Neural progenitor cell (in vitro differentiated cells): ENCODE data around the gene AFF2.

ENCODE experiments used
- EZH2 ChIP-seq: fragments of 200-600 bp; sonication (generic); IDR thresholded peaks from 2 replicates; pipeline ENCODE4 v1.6.1; 2017; ENCODE audit warnings: antibody characterized with exemption, mild to moderate bottlenecking, moderate library complexity
- EZH2phosphoT487 ChIP-seq: fragments of 200-600 bp; sonication (generic); IDR thresholded peaks from 2 replicates; pipeline ENCODE4 v1.6.1; 2017; ENCODE audit warnings: antibody characterized with exemption
- TF ChIP-seq, protein P1 (sequence below): fragments of 200-600 bp; sonication (generic); IDR thresholded peaks from 2 replicates; pipeline ENCODE4 v1.5.1; 2017; ENCODE audit warnings: antibody characterized with exemption, mild to moderate bottlenecking

DNA sequence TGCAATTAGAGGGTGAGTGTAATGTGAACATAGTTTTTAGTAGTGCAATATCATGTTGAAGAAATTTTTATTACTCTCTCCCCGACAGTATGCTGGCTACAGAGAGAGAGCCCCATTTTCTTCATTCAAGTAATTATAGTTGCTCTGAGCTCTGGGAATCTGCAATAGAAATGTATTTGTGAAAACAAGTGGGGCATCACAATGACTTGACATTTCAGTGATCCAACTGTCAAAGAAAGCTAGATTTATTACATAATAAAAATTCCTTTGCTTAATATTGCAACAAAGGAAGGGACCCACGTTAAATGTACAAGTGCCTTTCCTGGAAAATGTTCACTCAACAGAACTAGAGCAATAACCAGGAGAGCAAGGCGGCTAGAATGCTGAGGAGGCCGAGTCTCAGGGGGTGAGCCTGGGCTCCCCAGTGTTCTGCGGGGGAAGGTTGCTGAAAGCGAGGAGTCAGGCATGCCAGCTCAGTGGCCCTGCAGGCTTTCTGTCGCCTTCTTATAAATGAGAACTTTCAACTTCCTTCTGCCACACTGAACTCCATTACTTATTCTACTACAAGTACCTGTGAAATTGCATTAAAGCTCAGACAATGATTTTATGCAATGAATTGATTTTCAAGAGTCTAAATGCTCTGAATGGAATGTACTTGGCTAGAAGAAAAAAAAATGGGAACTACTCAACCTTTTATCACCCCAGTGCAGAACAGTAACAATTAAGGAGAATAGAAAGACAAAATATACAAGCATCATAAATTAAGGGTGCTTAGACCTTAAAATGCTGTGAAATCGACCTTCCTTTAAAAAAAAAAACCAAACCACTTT lies 476.4 kb downstream of the AFF2 start:
- TF ChIP-seq, protein P1, sequence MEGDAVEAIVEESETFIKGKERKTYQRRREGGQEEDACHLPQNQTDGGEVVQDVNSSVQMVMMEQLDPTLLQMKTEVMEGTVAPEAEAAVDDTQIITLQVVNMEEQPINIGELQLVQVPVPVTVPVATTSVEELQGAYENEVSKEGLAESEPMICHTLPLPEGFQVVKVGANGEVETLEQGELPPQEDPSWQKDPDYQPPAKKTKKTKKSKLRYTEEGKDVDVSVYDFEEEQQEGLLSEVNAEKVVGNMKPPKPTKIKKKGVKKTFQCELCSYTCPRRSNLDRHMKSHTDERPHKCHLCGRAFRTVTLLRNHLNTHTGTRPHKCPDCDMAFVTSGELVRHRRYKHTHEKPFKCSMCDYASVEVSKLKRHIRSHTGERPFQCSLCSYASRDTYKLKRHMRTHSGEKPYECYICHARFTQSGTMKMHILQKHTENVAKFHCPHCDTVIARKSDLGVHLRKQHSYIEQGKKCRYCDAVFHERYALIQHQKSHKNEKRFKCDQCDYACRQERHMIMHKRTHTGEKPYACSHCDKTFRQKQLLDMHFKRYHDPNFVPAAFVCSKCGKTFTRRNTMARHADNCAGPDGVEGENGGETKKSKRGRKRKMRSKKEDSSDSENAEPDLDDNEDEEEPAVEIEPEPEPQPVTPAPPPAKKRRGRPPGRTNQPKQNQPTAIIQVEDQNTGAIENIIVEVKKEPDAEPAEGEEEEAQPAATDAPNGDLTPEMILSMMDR, result no peak
- TF ChIP-seq EZH2 (no peak), EZH2phosphoT487 (no peak)
